ENCODE measurements around the gene SNX9. TPM values are rescaled to one million over a fixed set of nuclear protein-coding genes. Genes with fewer than 3 reads are reported as not detected.

Gene SNX9
- total and polyA plus RNA-seq, 12 donors, result 18.8 to 39.7 (median 31.2) TPM

GRCh38 chr6:157980288-157981131 lies 157.5 kb downstream of the SNX9 start:
- H3K4me1 ChIP-seq, result peaks cover 0 to 45% (median 10%) of the 10 kb centered on the region in 9 donors
- peak overlapping the region; percentile 71 to 99 (median 92) for H3K4me3 ChIP-seq
- peak overlapping the region in 9 of 10 donors; percentile 61 to 89 (median 85) for H3K27ac ChIP-seq
- H3K36me3 ChIP-seq, result no peaks in the 10 kb centered on the region
- 49 to 62% methylated on average over 19 of the region's 19 CpGs for WGBS, 2 donors
- no peak for DNase-seq
- intact Hi-C loops (cut with DNase I), result loop anchor here in 6 of 10 donors (5.0 to 10.0 kb wide), 5 partner anchors 47 to 92 kb away; no protein-coding TSS in a partner anchor
- H3K9me3 ChIP-seq, result no peaks in the 10 kb centered on the region
- H3K27me3 ChIP-seq, result peaks cover 0 to 5% (median 0%) of the 10 kb centered on the region in 7 donors
- no peak for TF ChIP-seq CTCF (IDR thresholded peaks at IDR 0.05)
- peak in 6 of 8 donors; percentile 36 to 61 (median 43) for ATAC-seq

DNA sequence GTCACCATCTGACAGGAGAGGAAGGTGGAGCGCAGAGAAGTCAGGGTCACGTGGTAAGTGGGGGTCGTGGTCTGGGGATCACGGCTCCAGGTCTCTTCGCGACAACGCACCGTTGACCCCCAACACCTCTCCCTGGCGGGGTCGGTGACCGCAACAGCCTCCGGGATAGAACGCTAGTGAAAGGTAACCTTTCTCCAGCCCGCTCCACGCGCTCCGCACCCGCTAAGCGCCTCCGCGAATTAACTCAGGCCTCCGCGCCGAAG lies 158.0 kb downstream of the SNX9 start:
- DNase-seq (no peak), ATAC-seq (peak in 1 of 8 donors; percentile 44)
- no peak for TF ChIP-seq CTCF (IDR thresholded peaks at IDR 0.05)
- Histone ChIP-seq H3K4me1 (peaks cover 0 to 45% (median 10%) of the 10 kb centered on the region in 9 donors), H3K27ac (peak overlapping the region; percentile 1 to 89 (median 84)), H3K36me3 (no peaks in the 10 kb centered on the region), H3K4me3 (peak overlapping the region; percentile 71 to 99 (median 92)), H3K27me3 (peaks cover 0 to 5% (median 0%) of the 10 kb centered on the region in 7 donors), H3K9me3 (no peaks in the 10 kb centered on the region)
- WGBS, 2 donors, result 10 to 23% methylated on average over 24 of the region's 24 CpGs
- intact Hi-C loops (cut with DNase I), result loop anchor here in 6 of 10 donors (5.0 to 10.0 kb wide), 5 partner anchors 46 to 91 kb away; no protein-coding TSS in a partner anchor

GRCh38 chr6:157981395-157982101 lies 158.5 kb downstream of the SNX9 start, which contains the start of gene SYNJ2:
Gene SYNJ2 (plus strand): TSS chr6:157981863. CDS start chr6:157981962, 99 bp downstream.
- WGBS, 2 donors, result 0 to 1% methylated on average over 67 to 85 of the region's 86 CpGs
- peak within 1 kb of the TSS; percentile 71 to 99 (median 92) for H3K4me3 ChIP-seq
- ATAC-seq (peak; percentile 84 to 91 (median 88)), DNase-seq (peak; percentile 78)
- H3K36me3 ChIP-seq, result no peaks in the 10 kb centered on the region
- intact Hi-C loops (cut with DNase I), result loop anchor here in 7 of 10 donors (2.0 to 10.0 kb wide), 7 partner anchors 46 to 91 kb away; no protein-coding TSS in a partner anchor
- H3K27me3 ChIP-seq, result peaks cover 0 to 5% (median 0%) of the 10 kb centered on the region in 7 donors
- peak; percentile 31 to 77 (median 59) for TF ChIP-seq CTCF (IDR thresholded peaks at IDR 0.05)
- H3K9me3 ChIP-seq, result no peaks in the 10 kb centered on the region
- H3K27ac ChIP-seq, result peak within 1 kb of the TSS; percentile 1 to 89 (median 84)
- H3K4me1 ChIP-seq, result peaks cover 0 to 45% (median 10%) of the 10 kb centered on the region in 9 donors

DNA sequence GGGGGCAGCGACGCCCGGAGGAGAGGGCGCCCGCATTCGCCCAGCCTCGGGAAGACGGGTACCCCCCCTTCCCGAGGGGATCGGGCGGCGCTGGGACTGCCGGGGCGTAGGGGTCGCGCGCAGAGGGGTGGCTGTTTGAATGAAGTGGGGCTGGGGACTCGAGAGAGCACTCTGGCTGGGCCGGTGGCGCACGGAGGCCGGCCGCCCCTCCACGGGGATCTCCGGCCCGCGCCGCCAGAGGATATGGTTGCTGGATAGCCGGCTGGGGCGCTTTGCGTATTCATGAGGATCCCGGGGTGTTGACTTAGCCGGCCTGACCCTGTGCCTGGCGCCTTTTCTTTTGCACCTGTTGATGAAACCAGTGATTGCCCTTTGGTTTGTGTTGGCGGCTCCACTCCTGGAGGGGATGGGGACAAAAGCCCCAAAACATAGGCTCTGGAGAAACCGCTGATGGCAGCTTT lies 159.1 kb downstream of the SNX9 start:
- Histone ChIP-seq H3K4me1 (peaks cover 0 to 45% (median 10%) of the 10 kb centered on the region in 9 donors), H3K27ac (peak overlapping the region; percentile 1 to 89 (median 84)), H3K4me3 (peak overlapping the region; percentile 71 to 99 (median 92)), H3K36me3 (no peaks in the 10 kb centered on the region), H3K27me3 (peaks cover 0 to 5% (median 0%) of the 10 kb centered on the region in 7 donors), H3K9me3 (no peaks in the 10 kb centered on the region)
- ATAC-seq (peak; percentile 30 to 62 (median 42)), DNase-seq (peak; percentile 35 to 44)
- intact Hi-C loops (cut with DNase I), result loop anchor here in 7 of 10 donors (2.0 to 10.0 kb wide), 7 partner anchors 45 to 91 kb away; no protein-coding TSS in a partner anchor
- WGBS, 2 donors, result 2% methylated on average over 34 to 36 of the region's 36 CpGs
- TF ChIP-seq CTCF (IDR thresholded peaks at IDR 0.05), result no peak

All from heart right ventricle (tissue), 16 donors.